Stimulated activated CD8-positive, alpha-beta memory T cell treated with anti-CD3 and anti-CD28 coated beads, Interleukin-2, amount 100 ng/mL, for 48 hours (primary cell): ENCODE data around the gene ZBTB3.
"Not testable (repeated sequence)": the region's sequence is repeated elsewhere in the genome, so short reads cannot be mapped to it uniquely, and the experiment has no call there.

Experiments
- DNase-seq, 2 donors: peaks; one replicate each; pipeline ENCODE4 v3.0.0-alpha.2; 2020; ENCODE audit warnings: low read depth in 2 of 2

The ZBTB3 gene

GRCh38 chr11:62757846-62758788 is 4.2 kb upstream of the ZBTB3 start:
- DNase-seq, result no peak

- DNase-seq, result no peak
These were observed 1.2 kb upstream of the ZBTB3 start for GRCh38 chr11:62755086-62755615.

GRCh38 chr11:62752994-62753735 is 795 bp downstream of the ZBTB3 start:
- no peak for DNase-seq

- DNase-seq, result no peak
These were observed 1.7 kb downstream of the ZBTB3 start for GRCh38 chr11:62752177-62752785.

- DNase-seq, result not testable (repeated sequence)
These were observed 4.0 kb downstream of the ZBTB3 start for GRCh38 chr11:62749931-62750330.

DNA sequence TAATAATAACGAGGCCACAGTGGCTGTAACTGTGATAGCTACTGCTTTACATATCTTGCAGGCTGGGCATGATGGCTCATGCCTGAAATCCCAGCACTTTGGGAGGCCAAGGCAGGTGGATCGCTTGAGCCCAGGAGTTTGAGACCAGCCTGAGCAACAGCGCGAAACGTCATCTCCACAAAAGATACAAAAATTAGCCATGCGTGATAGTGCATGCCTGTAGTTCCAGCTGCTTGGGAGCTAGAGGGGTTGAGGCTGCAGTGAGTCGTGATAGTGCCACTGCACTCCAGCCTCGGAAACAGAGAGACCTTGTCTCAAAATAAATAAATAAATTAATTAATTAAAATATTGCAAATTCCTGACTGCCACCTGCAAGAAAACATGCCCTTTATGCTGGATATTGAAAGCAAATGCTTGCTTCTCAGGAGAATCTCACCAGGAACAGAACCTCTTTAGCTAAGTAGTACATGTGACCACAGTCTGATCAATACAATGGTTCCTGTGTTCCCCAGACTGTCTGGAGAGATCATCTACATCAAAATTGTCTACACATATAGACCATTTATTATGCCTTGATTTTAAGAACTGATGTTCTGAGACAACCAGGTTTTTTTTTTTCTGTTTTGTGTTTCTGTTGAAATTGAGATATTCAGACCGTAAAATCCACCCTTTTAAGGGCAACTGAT is 6.3 kb downstream of the ZBTB3 start:
- no peak for DNase-seq

DNA sequence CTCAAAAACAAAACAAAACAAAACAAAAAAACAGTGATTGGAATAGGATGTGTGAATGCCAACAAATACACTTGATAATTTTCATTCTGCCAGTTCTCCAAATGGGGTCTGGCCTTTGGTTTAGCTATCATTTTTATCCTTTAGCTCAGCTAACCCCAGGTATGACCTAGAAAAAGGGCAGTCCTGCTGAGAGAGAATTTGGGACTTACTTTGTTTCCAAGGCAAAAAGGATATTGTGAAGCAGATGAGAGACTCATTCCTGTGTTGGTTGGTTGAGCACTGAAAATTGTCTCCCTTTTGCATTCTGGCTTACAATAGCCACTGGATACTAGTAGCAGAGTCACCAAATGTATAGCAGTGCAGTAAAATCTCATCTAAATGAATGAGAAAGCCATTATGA is 16.8 kb downstream of the ZBTB3 start:
- no peak for DNase-seq

DNA sequence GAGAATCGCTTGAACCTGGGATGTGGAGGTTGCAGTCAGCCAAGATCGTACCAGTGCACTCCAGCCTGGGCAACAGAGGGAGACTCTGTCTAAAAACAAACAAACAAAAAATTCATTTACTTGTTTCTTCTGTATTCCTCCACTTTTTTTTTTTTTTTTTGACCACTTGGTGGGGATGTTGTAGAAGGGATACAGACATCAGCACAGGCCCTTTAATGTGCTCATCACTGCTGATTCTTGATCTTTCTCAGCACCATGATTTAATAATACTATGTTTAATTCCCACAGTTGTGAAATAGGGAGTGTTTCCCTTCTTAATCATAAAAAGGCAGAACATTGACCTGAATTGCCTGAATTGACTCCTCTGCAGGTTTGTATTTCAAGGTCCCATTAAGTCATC is 21.1 kb downstream of the ZBTB3 start:
- DNase-seq, result no peak

DNA sequence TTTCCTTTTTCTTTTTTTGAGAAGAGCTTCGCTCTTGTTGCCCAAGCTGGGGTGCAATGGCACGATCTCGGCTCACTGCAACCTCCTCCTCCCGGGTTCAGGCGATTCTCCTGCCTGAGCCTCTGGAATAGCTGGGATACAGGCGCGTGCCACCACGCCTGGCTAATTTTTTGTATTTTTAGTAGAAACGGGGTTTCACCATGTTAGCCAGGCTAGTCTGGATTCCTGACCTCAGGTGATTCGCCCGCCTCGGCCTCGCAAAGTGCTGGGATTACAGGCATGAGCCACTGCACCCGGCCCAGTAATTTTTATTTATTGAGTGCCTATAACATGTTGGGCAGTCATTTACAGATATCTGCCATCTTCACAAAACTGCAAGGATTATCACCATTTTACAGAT is 23.9 kb downstream of the ZBTB3 start:
- DNase-seq, result not testable (repeated sequence)

- peak; percentile 72 to 77 for DNase-seq
These were observed 25.6 kb downstream of the ZBTB3 start, which contains the start of gene TTC9C for GRCh38 chr11:62728171-62728988. TSS of gene TTC9C (plus strand) at chr11:62728486. CDS start at chr11:62728849, 363 bp downstream.

GRCh38 chr11:62727872-62728170 is 26.1 kb downstream of the ZBTB3 start:
- peak; percentile 60 to 73 for DNase-seq

- peak; percentile 96 to 99 for DNase-seq
These were observed 26.6 kb downstream of the ZBTB3 start, which contains the start of gene HNRNPUL2 for GRCh38 chr11:62727165-62727871. TSS of gene HNRNPUL2 (minus strand) at chr11:62727457. CDS start at chr11:62727156, 301 bp downstream.

DNA sequence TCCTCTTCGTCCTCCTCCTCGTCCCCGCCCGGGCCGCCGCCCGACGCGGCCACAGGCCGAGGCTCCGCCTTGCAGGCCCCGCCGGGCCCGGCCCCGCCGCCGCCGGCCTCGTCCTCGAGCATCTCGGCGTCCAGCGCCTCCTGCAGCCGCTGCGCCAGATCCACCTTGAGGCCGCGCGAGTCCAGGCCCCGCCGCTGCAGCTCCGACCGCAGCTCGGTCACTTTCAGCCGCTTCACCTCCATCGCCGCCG is 27.1 kb downstream of the ZBTB3 start:
- DNase-seq, result peak in 1 of 2 donors; percentile 24

DNA sequence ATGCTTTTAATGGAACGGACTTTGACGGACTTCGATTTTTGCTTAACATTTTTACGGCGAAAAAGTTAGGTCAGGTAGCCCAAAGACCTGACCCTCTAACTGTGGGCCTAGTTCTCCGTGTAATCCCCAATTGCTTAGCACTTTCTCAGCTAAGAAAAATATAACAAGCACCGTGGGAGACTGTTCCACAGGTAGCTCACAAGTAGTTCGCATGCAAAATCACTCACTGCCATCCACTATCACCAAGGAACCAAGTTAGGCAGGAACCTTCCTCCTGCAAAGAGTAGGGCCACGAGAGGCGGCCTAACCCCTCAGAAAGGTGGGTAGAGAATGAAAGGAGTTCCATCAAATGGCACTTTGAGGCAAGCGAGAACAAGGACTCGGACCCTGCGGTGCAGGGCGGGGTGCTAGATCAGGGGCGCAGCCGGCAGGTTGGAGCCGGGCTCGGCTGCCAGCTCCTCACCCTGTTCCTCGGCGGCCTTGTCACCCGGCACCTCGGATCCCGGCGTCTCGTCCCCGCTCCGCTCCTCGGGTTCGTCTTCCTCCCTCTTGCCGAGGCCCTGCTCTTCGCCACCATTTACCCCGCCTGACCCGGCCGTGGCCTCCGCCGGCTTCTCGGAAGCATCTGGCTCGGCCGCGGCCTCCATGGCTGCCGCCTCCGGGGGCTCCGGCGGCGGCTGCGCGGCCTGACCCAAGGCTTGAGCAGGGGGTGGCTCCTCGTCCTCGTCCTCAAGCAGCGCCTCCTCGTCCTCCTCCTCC is 27.6 kb downstream of the ZBTB3 start:
- DNase-seq, result no peak

DNA sequence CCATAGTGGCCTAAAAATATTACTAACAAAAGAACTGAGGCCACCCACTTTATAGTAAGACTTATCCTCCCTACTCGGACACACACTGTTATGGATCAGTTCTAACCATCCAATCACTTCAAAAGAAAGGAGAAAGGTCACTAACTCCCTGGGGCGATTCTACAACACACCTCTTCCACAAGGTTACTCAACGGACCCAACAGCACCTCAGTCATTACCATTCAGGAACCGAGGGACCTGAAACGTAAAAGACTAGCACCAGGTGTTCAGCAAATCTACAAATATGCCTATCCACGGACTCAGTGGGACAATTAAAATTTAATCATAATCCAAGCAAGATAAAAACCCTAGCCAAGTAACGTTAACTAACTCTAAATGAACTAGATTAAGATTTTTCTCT is 28.3 kb downstream of the ZBTB3 start:
- no peak for DNase-seq

- DNase-seq, result no peak
These were observed 29.8 kb downstream of the ZBTB3 start for GRCh38 chr11:62724171-62724570.

GRCh38 chr11:62721994-62722393 is 32.0 kb downstream of the ZBTB3 start:
- no peak for DNase-seq

GRCh38 chr11:62719302-62719978 is 34.5 kb downstream of the ZBTB3 start:
- no peak for DNase-seq

DNA sequence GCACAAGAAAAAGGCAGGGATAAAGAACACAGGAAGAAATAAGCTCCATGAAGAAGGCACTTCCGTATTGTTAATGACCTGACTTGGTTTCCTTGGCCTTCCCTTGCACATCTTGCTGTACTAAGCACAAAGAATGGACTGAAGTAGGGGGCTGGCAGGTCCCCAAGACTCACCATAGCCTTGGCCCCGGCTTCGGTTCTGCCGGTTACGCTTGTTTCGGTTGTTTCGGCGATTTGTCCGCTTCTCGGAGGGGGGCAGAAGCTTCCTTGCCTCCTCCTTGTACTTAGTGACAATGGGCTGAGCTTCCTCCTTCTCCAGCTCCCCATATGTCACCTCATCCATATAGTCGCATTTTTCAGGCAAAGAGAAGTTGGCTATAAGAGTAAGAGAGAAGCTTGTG is 37.1 kb downstream of the ZBTB3 start:
- DNase-seq, result no peak
